Mesenteric fat pad (tissue), 1 donor: ENCODE measurements around the gene PBX3. TPM values are rescaled to one million over a fixed set of nuclear protein-coding genes. Genes with fewer than 3 reads are reported as not detected.

Experiments
- DNase-seq: peaks from one replicate; pipeline ENCODE4 v3.0.0-alpha.2; 2020; ENCODE audit warnings: low spot score
- total RNA-seq: library from RNA; stranded (reverse); fragmentation: NEBNext Ultra II Directional; extraction: Animal tissue kit (Norgen Biotek cat#: 25700); gene quantifications from one replicate; pipeline ENCODE4 v1.2.1, GENCODE V29; 2021
- donor health status: DM: yes; HTN: yes; CAD: no.

PBX3 gene
- total RNA-seq, 1 donor from 2014 or later: 28.8 TPM

DNA sequence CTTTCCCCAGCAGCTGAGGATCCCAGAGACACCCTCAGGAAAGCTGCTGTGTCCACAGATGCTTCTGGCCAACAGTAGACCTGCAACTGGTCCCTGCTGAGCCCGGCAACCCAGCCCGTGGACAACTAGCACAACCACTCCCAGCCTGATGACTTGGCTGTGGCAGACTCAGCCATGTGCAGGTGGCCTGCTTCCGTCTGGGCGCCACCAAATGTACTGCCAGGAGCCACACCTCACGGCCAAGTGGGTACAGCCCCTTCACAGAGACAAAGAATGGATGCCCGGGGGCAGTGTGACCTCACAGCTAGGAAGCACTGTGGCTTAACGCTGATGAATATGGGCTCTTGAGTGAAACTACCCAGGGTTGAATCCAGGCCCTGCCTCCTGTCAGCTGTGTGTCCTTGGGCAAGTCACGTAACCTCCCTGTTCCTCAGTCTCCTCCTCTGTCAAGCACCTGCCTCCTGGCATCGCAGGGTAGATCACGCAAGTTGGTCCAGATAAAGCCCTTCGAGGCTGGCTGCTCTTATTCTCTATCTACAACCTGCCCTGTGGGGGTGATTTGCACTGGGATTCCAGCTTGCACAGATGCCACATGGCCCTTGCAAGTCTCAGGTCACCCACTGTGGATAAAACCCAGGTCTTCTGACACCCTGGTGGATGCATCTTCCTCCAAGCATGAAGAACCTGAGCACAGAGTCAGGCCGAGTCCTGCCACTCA, 225.0 kb downstream of the PBX3 start:
- DNase-seq: peak; percentile 71

DNA sequence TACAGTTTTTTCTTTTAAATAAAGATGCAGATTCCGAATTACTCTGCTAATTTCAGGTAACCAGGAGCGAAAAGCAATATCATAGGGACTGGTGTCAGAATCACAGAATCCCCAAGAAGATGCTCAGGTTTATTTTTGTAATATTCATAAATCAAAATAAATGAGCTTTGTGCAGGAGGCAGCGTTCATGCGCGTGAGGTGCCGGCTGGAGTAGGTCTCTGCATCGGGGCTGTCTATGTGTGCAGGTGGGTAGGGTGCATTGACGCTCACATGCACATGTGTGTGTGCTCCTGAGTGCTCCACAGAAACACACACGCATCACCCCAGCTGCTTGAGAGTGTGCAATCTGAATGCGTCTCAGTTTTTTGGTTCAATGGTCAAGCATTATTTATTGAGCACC, 226.4 kb downstream of the PBX3 start:
- no peak for DNase-seq

DNA sequence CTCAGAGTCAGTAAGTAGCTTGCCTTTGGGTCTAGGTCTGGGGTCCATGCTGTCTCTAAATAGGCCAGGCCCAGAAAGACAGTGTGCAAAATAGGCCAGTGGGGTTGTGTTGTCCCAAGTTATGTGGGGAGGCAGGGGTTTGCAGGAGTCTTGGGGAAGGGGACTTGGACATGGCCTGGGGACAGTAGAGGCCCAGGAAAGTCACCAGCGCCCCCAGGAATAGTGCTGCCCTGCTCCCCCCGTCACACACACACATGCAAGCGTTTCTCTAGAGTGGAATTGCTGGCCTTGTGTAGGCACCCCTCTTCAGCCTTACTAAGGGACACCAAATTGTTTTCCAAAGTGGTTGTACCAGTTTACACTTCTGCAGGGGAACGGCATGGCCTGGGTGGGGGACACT, 227.5 kb downstream of the PBX3 start:
- peak; percentile 45 for DNase-seq

DNA sequence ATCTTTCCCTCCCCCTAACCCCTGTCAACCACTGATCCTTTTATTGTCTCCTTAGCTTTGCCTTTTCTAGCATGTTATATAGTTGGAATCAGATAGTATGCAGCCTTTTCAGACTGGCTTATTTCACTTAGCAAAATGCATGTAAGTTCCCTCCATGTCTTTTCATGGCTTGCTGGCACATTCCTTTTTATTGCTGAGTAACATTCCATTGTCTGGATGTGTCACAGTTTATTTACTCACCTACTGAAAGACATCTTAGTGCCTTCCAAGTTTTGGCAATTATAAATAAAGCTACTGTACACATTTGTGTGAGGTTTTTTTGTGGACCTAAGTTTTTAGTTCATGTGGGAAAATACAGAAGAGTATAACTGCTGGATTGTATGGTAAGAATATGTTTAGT, 230.1 kb downstream of the PBX3 start:
- no peak for DNase-seq

DNA sequence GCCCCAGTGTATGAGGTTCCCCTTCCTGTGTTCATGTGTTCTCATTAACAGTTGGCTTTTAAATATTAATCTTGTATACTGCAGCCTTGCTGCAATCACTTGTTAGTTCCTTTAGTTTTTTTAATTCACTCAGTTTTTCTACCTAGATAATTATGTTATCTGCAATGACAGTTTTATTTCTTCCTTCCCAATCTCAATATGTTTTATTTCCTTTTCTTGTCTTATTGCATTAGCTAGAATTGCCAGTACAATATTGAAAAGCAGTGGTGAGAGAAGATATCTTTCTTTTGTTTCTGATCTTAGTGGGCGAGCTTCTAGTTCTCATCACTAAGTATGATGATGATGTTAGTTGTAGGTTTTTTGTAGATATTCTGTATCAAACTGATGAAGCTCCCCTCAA, 232.2 kb downstream of the PBX3 start:
- DNase-seq: no peak

DNA sequence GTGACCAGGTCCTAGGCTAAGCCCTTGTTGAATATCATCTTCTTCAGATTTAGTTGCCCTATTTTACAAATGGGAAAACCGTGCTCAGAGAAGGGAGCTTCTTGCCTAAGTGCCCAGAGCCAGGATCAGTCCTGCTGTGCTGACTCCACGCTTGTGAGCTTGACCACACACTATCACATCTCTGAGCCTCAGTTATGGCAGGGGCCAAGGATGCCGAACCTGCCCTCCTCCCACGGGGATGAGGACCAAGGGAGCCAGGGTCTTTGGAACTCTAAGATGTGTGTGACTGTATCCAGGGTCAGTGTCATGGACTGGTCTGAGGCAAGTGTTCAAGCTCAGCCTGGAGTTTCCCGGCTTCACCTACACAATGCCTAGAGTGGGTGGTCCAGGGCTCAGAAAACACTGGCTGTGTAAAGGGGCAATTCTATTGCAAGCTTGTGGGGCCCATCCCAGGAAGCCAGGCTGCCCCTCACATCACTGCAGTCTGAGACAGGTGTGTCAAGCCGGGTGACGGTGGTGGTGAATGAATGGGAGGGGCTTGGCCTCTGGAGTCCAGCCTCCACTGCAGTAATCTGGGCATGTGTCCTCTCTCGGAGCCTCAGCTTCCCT, 235.7 kb downstream of the PBX3 start:
- peak; percentile 57 for DNase-seq

DNA sequence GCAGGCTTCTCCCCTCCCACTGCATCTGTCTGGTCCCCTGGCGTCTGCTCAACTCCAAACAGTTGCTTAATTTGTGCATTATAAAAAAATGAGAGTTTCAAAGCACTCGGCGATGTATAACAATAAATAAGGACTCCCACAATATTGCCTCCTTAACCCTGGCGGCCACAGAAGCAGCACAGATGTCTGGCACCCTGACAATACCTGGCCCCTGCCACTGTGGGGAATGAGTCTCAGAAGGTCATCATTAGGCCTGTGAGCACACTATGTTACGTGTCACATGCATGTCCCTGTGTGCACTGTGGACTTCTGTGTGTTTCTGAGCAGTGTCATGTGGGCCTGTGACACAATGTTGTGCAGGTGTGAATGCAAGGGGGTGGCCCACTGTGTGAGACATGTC, 236.5 kb downstream of the PBX3 start:
- DNase-seq: peak; percentile 59

DNA sequence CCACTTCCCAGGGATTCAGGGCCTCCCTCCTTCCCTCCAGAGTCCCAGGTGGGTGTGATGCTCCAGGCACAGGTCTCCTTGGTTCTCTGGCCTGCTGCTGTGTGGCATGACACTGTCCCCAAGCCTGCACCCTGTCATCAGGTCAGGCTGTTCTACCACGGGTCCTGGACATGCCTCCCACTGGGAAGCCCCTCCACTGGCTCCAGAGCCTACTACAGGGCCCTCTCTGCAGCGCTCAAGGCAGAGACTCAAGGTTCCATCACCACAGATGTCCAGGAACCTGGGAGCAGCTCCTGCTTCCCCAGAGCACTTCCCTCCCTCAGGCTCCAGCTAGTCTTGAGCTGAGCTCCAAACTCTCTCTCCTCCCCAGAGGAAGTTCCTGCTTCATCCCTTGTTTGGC, 237.3 kb downstream of the PBX3 start:
- peak; percentile 69 for DNase-seq

DNA sequence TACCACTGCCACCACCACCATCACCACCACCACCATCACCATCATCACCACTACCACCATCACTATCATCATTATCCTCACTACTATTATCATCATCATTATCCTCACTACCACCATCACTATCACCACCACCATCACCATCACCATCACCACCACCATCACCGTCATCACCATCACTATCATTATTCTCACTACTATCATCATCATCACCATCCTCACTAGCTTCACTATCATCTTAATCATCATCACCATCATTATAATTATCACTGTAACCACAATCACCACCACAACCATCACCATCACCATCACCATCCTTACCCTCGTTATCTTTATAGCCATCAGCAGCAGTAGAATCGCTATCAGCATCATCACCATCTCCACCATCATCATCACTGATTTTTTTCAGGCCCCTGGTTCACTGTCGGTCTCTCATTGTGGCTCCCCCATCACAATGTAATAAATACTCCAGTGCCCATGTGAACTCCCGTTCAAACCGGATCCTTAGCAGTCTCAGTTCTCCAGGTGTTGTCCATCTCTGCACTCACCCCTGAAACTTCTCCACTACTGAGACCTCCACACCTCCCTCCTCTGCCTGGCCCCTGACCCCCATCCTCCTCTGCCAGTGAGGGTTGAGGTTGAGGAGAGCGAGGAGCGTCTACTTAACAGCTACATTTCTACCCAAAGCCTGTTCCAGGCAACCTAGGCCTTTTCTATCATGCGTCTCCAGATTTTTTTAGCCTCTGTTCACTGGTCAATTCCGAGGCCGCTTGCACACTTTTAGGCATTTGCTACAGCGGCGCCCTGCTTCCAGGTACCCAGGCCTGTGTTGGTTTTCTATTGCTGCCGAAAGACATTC, 238.2 kb downstream of the PBX3 start:
- DNase-seq: peak; percentile 24

DNA sequence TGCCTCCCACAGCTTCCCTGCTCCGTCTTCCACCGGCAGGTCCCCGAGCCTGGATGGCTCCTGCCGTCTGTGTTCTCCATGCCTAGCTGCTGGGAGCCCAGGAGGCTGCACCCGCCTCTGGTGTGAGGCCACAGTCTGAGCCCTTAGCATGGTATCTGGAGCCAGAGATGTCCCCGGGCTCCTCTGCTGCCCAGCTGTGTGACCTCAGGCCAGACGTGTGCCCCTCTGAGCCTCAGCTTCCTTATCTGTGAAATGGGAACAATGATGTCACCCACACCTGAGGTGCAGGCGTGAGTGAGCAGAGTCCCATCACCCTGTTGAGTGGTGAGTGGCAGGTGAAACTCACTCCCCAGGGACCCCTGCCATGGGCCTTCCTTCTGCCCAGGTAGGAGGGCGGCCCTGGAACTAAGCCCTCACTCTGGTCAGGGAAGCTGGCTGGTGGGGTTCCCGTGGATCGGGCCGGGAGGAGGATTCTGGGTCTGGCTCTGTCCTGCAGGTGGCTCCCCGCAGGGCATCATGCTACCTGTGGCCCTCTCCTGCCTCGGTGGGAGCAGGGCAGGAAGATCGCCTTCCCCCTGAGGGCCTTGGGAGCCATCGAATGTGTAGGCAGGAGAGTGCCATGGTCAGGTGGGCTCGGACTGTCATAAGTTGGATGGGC, 239.0 kb downstream of the PBX3 start:
- peak; percentile 84 for DNase-seq

DNA sequence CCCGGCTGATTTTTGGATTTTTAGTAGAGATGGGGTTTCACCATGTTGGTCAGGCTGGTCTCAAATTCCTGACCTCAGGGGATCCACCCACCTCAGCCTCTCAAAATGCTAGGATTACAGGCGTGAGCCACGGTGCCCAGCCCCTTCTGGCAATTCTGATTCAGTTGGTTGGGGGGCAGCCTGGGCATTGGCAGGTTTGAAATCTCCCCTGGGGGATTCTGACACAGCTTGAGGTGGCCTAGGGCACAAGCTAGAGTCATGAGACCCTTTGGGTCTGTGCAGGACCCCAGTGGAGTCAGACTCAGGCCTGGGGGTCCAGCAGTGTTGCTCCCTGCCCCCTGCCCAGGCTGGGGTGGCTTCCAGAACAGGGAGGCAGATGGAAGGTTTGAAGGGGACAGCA, 239.8 kb downstream of the PBX3 start:
- peak; percentile 24 for DNase-seq

DNA sequence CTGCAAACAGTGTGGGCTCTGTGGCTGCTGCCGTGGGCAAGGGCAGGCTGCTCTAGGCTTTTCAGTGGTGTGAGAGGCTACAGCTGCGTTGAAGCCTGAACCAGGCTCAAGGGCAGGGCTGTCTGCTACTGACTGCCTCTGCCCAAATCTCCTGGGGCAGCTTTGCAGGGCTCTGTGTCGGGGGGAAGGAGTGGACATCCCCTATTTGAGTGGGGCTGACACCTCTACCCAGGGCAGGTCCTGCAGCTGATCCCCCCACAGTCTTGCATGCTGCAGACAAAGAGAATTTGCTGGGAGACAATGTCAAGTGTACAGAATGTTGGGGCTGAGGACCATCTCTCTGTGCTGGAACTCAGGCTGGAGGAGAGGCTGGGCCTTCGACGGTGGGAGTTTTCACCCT, 240.2 kb downstream of the PBX3 start:
- DNase-seq: peak; percentile 53

DNA sequence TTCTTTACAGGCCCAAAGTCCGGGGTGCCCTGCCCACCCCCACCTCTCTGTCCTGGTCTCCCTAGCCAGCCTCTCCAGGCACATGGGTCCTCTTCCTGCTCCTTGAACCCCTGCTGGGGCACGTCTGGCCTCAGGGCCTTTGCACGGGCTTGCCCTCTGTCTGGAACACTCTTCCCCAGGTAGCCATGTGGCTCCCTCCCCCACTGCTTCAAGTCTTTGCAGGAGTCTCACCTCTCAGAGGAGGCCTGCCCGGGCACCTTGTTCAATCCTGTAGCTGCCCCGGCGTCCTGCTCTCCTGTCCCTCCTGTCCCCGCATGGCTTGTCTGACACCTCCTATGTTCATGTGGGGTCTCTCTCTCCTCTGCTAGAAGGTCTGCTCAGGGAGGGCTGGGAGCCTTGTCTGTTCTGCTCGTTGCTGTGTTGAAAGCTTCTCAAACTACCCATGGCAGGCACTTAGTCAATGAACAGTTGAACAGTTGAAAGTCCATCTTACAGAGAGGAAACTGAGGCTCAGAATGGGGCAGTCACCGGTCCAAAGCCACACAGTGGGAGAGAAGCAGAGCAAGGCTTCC, 241.4 kb downstream of the PBX3 start:
- peak; percentile 43 for DNase-seq

DNA sequence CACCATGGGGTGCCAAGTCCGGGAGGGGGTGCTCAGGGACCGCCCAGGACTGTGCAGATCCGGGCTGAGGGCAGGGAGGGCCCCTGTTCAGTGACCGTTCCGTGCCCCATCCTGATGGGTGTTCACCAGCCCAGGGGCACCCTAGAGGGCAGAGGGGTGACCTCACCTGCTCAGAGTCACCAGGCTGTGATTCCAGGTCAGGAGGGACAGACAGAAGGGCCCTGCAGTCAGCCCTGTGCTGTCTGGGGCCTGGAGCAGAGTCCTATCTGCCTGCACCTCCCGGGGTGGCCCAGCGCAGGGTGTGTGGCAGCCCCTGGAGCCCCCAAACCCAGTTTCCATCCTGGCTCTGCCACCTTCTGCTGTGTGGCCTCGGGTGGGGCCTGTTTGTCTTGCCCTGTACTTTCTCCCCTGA, 241.9 kb downstream of the PBX3 start:
- peak; percentile 87 for DNase-seq

DNA sequence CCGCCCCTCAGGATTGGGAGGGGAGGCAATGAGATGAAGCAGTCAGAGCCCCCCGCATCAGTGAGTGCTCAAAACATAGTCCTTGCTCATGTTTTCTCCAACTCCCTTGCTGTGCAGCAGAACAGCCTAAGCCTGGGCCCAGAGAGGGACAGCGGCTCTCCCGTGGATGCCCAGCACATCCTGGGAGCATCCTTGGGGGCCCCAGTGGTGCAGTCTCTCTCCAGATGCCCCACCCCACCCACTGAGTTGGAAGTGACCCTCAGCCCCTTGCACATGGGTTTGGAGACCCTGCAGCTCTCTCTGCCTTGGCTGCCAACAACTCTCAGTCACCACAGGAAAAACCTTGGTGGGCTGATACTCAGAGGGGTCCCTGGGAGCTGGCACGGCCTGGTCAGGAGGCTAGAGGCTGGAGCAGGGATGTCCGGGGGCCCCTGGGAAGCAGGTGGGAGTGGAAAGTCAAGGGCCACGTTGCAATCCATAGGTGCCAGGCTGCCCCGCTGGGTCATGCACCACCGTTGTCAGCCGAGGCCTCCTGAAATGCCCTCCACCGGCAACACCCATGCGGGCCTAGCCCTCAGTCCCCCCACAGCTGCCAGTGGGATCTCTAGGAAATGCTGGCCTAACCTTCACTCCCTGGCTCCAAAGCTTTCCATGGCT, 242.5 kb downstream of the PBX3 start:
- peak; percentile 79 for DNase-seq

DNA sequence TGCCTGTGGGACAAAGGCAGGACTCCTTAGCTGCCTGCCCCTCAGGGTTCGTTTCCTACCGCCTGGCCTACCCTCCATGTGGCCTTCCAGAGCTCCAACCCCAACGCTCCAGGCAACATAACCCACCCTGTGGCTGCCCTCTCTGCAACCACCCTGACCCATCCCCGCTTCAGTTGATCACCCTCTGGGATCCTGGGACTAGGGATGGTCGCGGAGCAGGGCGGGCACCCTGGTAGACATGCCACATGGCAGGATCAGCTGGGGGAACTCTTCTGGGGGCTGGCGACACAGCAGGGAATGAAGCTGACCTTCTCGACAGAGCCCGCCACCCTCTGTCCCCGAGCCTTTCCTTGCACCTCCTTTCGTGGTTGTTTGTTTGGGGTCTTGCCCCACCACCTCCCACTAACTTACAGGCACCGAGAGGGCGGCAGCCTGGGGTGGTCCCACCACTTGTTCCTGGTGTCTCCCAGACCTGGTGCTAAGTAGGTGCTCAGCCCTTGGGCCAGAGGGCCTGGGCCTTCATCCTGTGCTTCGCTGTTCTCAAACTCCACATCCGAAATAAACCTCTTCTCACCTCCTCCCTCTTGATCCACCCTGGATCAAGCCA, 243.1 kb downstream of the PBX3 start:
- peak; percentile 82 for DNase-seq

DNA sequence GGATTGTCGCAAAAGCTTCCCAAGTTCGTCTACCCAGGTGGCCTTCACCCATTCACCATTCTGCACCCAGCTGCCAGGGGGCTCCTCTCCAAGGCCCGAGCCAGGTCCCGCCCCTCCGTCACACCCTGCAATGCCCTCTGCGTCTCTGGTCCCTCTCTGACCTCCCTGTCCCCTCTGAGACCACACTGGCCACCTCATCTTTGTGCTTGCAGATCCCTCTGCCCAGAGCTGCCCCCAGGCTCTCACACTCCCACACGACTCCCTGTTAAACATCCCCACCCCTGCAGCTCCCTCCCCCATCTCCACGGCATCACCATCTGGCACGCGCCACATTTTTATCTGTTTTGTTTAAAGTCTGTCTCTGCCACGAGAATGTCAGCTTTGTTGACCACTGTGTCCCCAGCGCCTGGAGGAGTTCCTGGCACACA, 243.6 kb downstream of the PBX3 start:
- peak; percentile 71 for DNase-seq

DNA sequence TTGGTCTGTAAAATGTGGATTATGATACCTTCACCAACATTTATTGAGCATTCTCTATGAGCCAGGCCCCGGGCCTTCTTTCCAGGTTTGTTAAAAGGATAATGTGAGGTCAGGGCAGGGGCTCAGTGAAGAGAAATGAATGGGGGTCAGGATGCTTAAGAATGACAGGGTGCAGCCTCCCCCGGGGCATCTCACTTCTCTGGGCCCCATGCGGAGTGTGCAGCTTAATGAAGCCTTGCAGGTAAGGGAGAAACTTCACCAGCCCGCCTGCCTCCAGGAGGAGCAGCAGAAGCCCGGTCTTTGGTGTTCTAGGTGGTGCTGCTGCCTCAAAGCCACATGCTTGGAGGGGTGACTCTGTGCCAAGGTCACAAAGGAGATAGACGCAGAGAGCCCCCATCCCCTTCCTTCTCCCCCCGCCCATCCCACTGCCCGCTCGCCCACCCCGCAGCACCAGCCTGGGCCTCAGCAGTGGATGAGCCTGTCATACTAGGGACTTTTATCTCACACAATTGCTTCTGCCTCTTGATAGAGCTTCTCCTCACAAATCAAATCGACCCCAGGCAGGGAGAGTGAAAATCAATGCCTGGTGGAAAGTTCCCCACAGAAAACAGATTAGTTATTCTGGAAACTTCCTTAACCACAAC, 244.8 kb downstream of the PBX3 start:
- peak; percentile 86 for DNase-seq

DNA sequence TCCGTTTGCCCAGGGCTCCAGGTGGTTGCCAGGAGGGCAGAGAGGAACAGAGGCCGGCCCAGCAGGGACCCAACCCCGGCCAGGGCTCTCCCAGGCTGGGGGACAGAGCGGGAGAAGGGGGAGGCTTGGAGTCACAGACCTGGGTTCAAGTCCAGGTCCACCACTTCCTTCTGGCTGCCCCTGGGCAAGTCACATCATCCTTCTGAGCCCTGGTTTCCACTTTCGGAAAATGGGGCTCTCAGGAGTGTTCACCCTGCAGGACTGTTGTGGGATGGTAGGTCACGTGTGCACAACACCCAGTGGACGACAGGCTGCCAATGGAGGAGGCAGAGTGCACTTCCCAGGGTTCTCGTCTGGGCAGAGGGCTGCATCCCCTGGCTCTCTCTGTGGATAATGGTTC, 245.4 kb downstream of the PBX3 start:
- DNase-seq: no peak

DNA sequence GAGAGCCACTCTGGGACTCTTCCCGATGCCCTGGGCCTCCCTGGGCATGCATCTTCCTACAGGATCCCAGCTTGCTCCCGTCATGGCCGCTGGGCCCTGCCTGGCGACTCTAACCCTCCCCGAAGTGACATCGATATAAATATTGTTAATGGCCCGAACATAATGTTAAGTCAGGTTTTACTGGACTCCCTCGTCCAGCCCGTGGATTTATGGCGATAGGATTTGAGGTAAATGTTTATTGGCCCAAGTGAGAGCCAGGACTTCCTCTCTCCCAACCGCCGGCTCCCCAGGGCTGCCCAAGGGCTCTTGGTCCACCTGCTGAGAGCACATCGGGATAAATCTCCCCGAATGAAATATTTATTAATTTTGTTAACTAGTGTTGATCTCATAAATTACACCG, 246.3 kb downstream of the PBX3 start:
- DNase-seq: no peak
